Parathyroid adenoma (tissue), 2 donors: Measurements from ENCODE around the gene NEIL3.

Experiments used
- H2AFZ ChIP-seq: fragments of 300-600 bp; sonication (generic); one replicate; pipeline ENCODE4 v1.7.0; 2017; ENCODE audit warnings: antibody characterized with exemption, mild to moderate bottlenecking
- H3K27ac ChIP-seq: fragments of 300-600 bp; sonication (generic); one replicate; pipeline ENCODE4 v1.7.0; 2017
- H3K27me3 ChIP-seq: fragments of 300-600 bp; sonication (generic); one replicate; pipeline ENCODE4 v1.7.0; 2017; ENCODE audit warnings: low read length; ENCODE audit not compliant: control insufficient read depth, insufficient read depth
- H3K36me3 ChIP-seq: fragments of 300-600 bp; sonication (generic); one replicate; pipeline ENCODE4 v1.7.0; 2017; ENCODE audit warnings: low read length; ENCODE audit not compliant: control insufficient read depth, insufficient read depth
- H3K4me1 ChIP-seq: fragments of 300-600 bp; sonication (generic); one replicate; pipeline ENCODE4 v1.7.0; 2017; ENCODE audit warnings: control low read depth
- H3K4me2 ChIP-seq: fragments of 300-600 bp; sonication (generic); one replicate; pipeline ENCODE4 v1.7.0; 2017; ENCODE audit warnings: low read length
- H3K4me3 ChIP-seq: fragments of 300-600 bp; sonication (generic); one replicate; pipeline ENCODE4 v1.7.0; 2017; ENCODE audit warnings: low read depth, low read length
- H3K79me2 ChIP-seq: fragments of 300-600 bp; sonication (generic); one replicate; pipeline ENCODE4 v1.7.0; 2017; ENCODE audit warnings: control low read depth
- H3K9ac ChIP-seq: fragments of 300-600 bp; sonication (generic); one replicate; pipeline ENCODE4 v1.7.0; 2017; ENCODE audit warnings: mild to moderate bottlenecking
- H3K9me3 ChIP-seq: fragments of 300-600 bp; sonication (generic); one replicate; pipeline ENCODE4 v1.7.0; 2017; ENCODE audit warnings: low read length; ENCODE audit not compliant: control insufficient read depth
- CTCF ChIP-seq: fragments of 300-600 bp; sonication (generic); IDR thresholded peaks from one replicate; pipeline ENCODE4 v1.7.0; 2017; ENCODE audit warnings: antibody characterized with exemption, mild to moderate bottlenecking
- donor health status: primary hyperparathyroidism.

NEIL3 gene

GRCh38 chr4:177371461-177371860, 61.8 kb downstream of the NEIL3 start:
- Histone ChIP-seq H3K9me3 (no peaks in the 10 kb centered on the region), H3K36me3 (no peaks in the 10 kb centered on the region), H3K27me3 (no peaks in the 10 kb centered on the region), H3K79me2 (no peaks in the 10 kb centered on the region), H3K9ac (no peak overlapping the region), H3K4me1 (no peaks in the 10 kb centered on the region), H3K4me3 (no peak overlapping the region), H3K4me2 (no peak overlapping the region), H2AFZ (no peak overlapping the region), H3K27ac (no peak overlapping the region)
- no peak for TF ChIP-seq CTCF

DNA sequence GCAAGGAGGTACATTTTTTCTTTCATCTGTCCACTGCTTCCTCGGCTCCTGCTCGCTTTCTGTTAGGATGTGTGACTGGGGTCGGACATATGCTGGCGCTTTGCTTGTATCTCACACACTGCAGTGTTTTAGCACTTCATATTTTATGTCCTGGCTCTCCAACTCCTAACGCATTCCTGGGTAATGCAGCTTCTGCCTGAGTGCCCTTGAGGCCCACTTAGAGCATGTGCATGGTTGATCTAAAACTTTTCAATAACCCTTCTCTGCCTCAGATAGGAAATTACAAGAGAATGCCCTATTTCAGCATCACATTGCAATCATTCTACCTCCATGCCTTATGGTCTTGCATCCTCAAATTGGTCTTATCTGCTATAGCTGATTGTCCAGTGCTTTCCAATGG, 65.3 kb downstream of the NEIL3 start:
- Histone ChIP-seq H3K27me3 (no peaks in the 10 kb centered on the region), H3K79me2 (no peaks in the 10 kb centered on the region), H3K9ac (no peak overlapping the region), H3K4me1 (no peaks in the 10 kb centered on the region), H3K9me3 (no peaks in the 10 kb centered on the region), H3K4me2 (no peak overlapping the region), H2AFZ (no peak overlapping the region), H3K4me3 (no peak overlapping the region), H3K36me3 (no peaks in the 10 kb centered on the region), H3K27ac (no peak overlapping the region)
- no peak for TF ChIP-seq CTCF

GRCh38 chr4:177375372-177375771, 65.7 kb downstream of the NEIL3 start:
- no peaks in the 10 kb centered on the region for H3K9me3 ChIP-seq
- no peaks in the 10 kb centered on the region for H3K79me2 ChIP-seq
- no peak overlapping the region for H2AFZ ChIP-seq
- TF ChIP-seq CTCF = no peak
- no peaks in the 10 kb centered on the region for H3K36me3 ChIP-seq
- no peaks in the 10 kb centered on the region for H3K4me1 ChIP-seq
- H3K27me3 ChIP-seq = no peaks in the 10 kb centered on the region
- no peak overlapping the region for H3K9ac ChIP-seq
- no peak overlapping the region for H3K4me3 ChIP-seq
- H3K4me2 ChIP-seq = no peak overlapping the region
- no peak overlapping the region for H3K27ac ChIP-seq

DNA sequence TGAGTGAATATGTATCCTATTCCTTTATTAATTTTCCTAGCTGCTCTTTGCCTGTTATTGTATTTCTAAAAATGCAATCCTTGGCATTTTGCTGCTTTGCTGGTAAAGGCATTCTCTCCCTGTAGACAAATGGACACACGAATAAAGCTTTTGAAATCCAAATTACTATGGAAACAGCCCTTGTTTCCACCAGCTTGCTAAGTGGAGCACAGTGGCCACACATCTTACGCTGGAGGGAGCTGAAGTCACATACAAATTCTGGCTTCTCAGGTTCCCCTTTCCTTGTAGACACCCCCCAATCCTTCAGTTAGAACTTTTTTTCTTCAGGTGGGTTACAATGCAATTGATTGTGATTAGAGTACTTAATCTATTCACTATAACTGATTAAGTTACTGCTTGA, 66.3 kb downstream of the NEIL3 start:
- no peak overlapping the region for H3K27ac ChIP-seq
- H3K4me3 ChIP-seq = no peak overlapping the region

More for the DNA sequence above, 66.3 kb downstream of the NEIL3 start:
- H3K9me3 ChIP-seq = no peaks in the 10 kb centered on the region
- no peaks in the 10 kb centered on the region for H3K27me3 ChIP-seq
- H3K4me2 ChIP-seq = no peak overlapping the region
- no peaks in the 10 kb centered on the region for H3K79me2 ChIP-seq
- no peak for TF ChIP-seq CTCF
- H3K4me1 ChIP-seq = no peaks in the 10 kb centered on the region
- no peaks in the 10 kb centered on the region for H3K36me3 ChIP-seq
- H3K9ac ChIP-seq = no peak overlapping the region
- no peak overlapping the region for H2AFZ ChIP-seq
